K562 (cell line): ENCODE data around the gene CCNB1. TPM values are rescaled to one million over a fixed set of nuclear protein-coding genes. Genes with fewer than 3 reads are reported as not detected.

ENCODE experiments used
- CEBPB ChIP-seq: fragments of 450-650 bp; IDR thresholded peaks from 2 replicates; pipeline ENCODE4 v1.6.1; 2016; ENCODE audit warnings: missing genetic modification characterization, missing compliant biosample characterization
- CHD1 ChIP-seq: fragments of 200-600 bp; sonication (generic); IDR thresholded peaks from one replicate; pipeline ENCODE4 v1.6.1; 2012; ENCODE audit warnings: mild to moderate bottlenecking, moderate library complexity, low read length, inconsistent platforms
- CLOCK ChIP-seq: fragments of 250-450 bp; sonication (Bioruptor Pico); IDR thresholded peaks from 2 replicates; pipeline ENCODE4 v1.4.0; 2020; ENCODE audit warnings: mild to moderate bottlenecking, moderate library complexity, borderline replicate concordance
- ETV1 ChIP-seq: fragments of 450-650 bp; conservative IDR thresholded peaks from 2 replicates; pipeline ENCODE4 v1.6.1; 2016; ENCODE audit warnings: missing genetic modification characterization, control low read depth, low read depth, missing compliant biosample characterization
- FOXA3 ChIP-seq, 2 experiments: fragments of 450-650 bp in 1 of 2; sonication (generic) in 1 of 2; formaldehyde crosslinking; IDR thresholded peaks in 1 of 2; conservative IDR thresholded peaks in 1 of 2; 2 replicates each; pipeline versions ENCODE4 v1.4.0 to v1.8.0; 2020 to 2022; ENCODE audit warnings: mild to moderate bottlenecking in 2 of 2, missing genetic modification reagents in 1 of 2
- HNRNPL ChIP-seq: fragments of 200-400 bp; formaldehyde crosslinking; IDR thresholded peaks from 2 replicates; pipeline ENCODE4 v1.6.1; 2017; ENCODE audit warnings: low read depth, mild to moderate bottlenecking, low read length
- KAT2B ChIP-seq: IDR thresholded peaks from one replicate; pipeline ENCODE4 v1.6.1; 2012; ENCODE audit warnings: low read depth, mild to moderate bottlenecking, control low read depth, inconsistent platforms, low read length, moderate library complexity
- KAT8 ChIP-seq: fragments of 450-650 bp; IDR thresholded peaks from 2 replicates; pipeline ENCODE4 v1.6.1; 2016; ENCODE audit warnings: low read depth, mild to moderate bottlenecking
- MTA3 ChIP-seq: fragments of 450-650 bp; formaldehyde crosslinking; IDR thresholded peaks from 2 replicates; pipeline ENCODE4 v1.6.1; 2017; ENCODE audit warnings: mild to moderate bottlenecking, borderline replicate concordance
- PBX2 ChIP-seq, 2 experiments: IDR thresholded peaks in 1 of 2; conservative IDR thresholded peaks in 1 of 2; 2 replicates each; pipeline ENCODE4 v1.6.1; 2016; ENCODE audit warnings: low read depth in 2 of 2, mild to moderate bottlenecking in 1 of 2, missing compliant biosample characterization in 1 of 2, missing genetic modification characterization in 1 of 2, moderate library complexity in 1 of 2
- RNF219 ChIP-seq: fragments of 250-450 bp; sonication (Bioruptor Pico); IDR thresholded peaks from 2 replicates; pipeline ENCODE4 v1.5.0; 2022; ENCODE audit warnings: mild to moderate bottlenecking
- TAF1 ChIP-seq: IDR thresholded peaks from 2 replicates; pipeline ENCODE4 v1.6.1; 2011; ENCODE audit warnings: mild to moderate bottlenecking, low read length, moderate library complexity; ENCODE audit not compliant: insufficient read depth, control insufficient read depth, severe bottlenecking; ENCODE audit errors: extremely low read depth
- TRIM25 ChIP-seq: fragments of 450-650 bp; IDR thresholded peaks from 2 replicates; pipeline ENCODE4 v1.7.0; 2016; ENCODE audit warnings: borderline replicate concordance
- ZKSCAN8 ChIP-seq: fragments of 200-800 bp; sonication (Bioruptor generic); IDR thresholded peaks from 2 replicates; pipeline ENCODE4 v1.6.1; 2016; ENCODE audit warnings: missing genetic modification characterization, missing compliant biosample characterization
- polyA plus RNA-seq, 8 experiments: library from polyadenylated mRNA; depleted of rRNA in 4 of 8; stranded (reverse) in 5 of 8; unstranded in 3 of 8; fragments of >200 nt; fragmentation: Nextera tagmentation in 2 of 8; fragmentation: Illumina TruSeq in 1 of 8; extraction: Ambion mirVana in 2 of 8; extraction: Trizol in 1 of 8; gene quantifications; 2 replicates each; pipeline versions ENCODE4 v1.2.1 to v1.2.3, GENCODE V29; 2011 to 2014; ENCODE audit warnings: inconsistent platforms in 1 of 8, missing spikeins in 1 of 8
- total RNA-seq, 7 experiments: library from RNA; depleted of rRNA in 6 of 7; stranded (reverse); fragments of >200 nt in 6 of 7; fragmentation: Illumina TruSeq in 2 of 7; extraction: Trizol in 2 of 7; gene quantifications; 2 replicates each; pipeline versions ENCODE4 v1.2.1 to v1.2.3, GENCODE V29; 2011 to 2021; ENCODE audit warnings: low replicate concordance in 1 of 7

Gene CCNB1
- total and polyA plus RNA-seq, 9 of the 15 experiments (the other 6 are each of a cell fraction or from before 2014, with no cell fraction given), result 165 to 679 (median 271) TPM

GRCh38 chr5:69189162-69190086 is 22.5 kb downstream of the CCNB1 start, which contains the start of gene CENPH (continued):
- TF ChIP-seq PBX2 (CRISPR knock-in tag; IDR thresholded peaks at IDR 0.05; ENCODE audit: low read depth), result no peak
- TF ChIP-seq PBX2 (tag; conservative IDR thresholded peaks at IDR 0.05; ENCODE audit: low read depth), result peak; percentile 28; the same call in 1 of the 2 replicates
- TF ChIP-seq TRIM25, result no peak
- TF ChIP-seq ETV1, result peak; percentile 43
- no peak for TF ChIP-seq HNRNPL
- TF ChIP-seq CHD1, result peak; percentile 50
- peak; percentile 57 for TF ChIP-seq MTA3
- TF ChIP-seq RNF219 (CRISPR knock-in tag), result no peak
- no peak for TF ChIP-seq CLOCK
- TF ChIP-seq ZKSCAN8, result no peak
- TF ChIP-seq KAT2B, result no peak
- TF ChIP-seq CEBPB (tag), result peak; percentile 96
- TF ChIP-seq TAF1, result peak; percentile 64
- peak in 1 of 2 experiments; percentile 28; a peak in 1 of 4 replicates for TF ChIP-seq FOXA3 (CRISPR knock-in tag; conservative IDR thresholded peaks at IDR 0.05 in 1 of 2, IDR thresholded peaks at IDR 0.05 in 1 of 2)
- no peak for TF ChIP-seq KAT8
